OCI-M2 (cell line): ENCODE data around the gene SEPSECS.
"Not testable (repeated sequence)": the region's sequence is repeated elsewhere in the genome, so short reads cannot be mapped to it uniquely, and the experiment has no call there.

Experiments
- DNase-seq: peaks from one replicate; lab custom pipeline; 2025; ENCODE audit not compliant: unreplicated experiment; lab: John Stamatoyannopoulos, UW

Gene SEPSECS

DNA sequence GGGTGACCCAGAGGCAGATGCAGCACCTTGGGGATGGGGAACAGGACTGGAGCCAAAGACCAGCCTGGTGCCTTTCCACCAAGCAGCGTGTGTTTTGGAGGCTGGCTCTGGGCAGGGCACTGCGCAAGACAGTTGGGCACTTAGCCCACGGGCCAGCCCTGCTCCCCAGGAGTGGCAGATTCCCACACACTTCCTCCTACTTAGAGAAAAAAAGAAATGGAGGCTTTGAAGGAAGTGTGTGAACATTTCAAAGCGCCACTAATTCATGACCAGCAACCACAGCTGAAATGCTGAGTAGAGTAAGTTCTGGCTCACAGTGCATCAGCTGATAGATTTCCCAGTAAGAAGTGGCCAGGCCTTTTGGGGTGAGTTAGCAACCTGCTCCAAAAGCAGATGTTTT, 74.6 kb downstream of the SEPSECS start:
- DNase-seq: no peak

DNA sequence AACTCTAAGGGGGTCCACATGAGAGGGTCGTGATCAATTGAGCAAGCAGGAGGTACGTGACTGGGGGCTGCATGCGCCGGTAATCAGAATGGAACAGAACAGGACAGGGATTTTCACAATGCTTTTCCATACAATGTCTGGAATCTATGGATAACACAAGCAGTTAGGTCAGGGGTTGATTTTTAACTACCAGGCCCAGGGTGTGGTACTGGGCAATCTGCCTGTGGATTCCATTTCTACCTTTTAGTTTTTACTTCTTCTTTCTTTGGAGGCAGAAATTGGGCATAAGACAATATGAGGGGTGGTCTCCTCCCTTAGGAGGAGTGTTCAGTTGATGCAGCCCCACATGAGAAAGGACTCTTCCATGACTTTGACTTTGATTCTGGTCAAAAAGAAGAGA, 76.8 kb downstream of the SEPSECS start:
- DNase-seq: not testable (repeated sequence)

DNA sequence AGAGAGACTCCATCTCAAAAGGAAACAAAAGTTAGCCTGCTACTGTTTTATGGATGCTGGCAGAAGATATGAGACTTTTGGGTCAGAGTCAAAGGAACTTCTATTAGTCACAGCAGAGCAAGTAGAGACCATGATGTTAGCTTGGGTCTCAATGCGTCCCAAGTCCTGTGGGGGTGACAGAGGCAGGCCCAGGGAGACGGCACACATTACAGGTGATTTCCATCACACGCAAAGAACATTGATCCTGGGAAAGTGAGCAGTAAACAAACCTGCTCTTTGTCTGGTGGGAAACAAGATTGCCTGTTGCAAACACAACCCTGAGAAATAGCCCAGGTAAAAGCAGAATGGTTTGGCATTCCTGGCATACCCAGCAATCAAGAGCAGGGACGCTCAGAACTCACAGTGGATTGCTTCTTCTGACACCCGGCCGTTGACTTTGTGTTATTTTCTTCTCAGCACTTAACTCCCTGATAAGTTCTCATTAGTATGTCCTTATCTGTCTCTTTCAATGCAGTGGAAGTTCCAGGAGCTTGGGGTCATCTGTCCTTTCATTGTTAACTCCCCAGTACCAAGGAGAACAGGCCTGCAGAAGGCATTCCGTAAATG, 78.3 kb downstream of the SEPSECS start:
- DNase-seq: no peak

DNA sequence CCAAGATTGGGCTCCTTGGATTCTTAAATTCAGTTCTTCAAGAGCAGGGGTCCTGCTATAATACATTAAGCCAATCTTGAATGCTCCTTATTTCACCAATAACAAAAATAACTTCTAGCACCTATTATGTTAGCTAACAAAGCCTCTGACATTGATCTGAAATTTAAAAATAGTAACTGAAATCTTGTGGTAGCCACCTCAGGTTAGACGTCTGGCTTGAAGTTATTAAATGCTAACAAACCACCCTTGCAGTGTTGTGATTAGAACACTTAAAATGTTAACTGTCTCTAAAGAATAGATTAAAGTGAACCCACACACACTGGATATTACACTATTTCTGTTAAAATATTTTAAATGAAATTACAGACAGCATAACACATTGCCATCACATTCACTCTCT, 79.7 kb downstream of the SEPSECS start:
- DNase-seq: no peak

DNA sequence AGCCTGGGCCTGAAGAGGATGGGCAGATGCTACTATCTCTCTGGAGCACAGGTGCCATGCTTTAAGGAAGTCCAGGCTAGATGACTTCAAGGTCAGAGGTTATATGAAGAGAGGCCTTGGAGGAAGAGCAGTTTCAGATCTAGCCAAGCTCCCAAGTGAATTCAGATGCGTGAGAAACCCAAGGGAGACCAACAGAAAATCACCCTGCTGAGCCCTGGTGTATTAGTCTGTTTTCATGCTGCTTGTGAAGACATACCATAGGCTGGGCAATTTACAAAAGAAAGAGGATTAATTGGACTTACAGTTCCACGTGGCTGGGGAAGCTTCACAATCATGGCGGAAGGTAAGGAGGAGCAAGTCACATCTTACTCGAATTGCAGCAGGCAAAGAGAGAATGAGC, 81.7 kb downstream of the SEPSECS start:
- no peak for DNase-seq

DNA sequence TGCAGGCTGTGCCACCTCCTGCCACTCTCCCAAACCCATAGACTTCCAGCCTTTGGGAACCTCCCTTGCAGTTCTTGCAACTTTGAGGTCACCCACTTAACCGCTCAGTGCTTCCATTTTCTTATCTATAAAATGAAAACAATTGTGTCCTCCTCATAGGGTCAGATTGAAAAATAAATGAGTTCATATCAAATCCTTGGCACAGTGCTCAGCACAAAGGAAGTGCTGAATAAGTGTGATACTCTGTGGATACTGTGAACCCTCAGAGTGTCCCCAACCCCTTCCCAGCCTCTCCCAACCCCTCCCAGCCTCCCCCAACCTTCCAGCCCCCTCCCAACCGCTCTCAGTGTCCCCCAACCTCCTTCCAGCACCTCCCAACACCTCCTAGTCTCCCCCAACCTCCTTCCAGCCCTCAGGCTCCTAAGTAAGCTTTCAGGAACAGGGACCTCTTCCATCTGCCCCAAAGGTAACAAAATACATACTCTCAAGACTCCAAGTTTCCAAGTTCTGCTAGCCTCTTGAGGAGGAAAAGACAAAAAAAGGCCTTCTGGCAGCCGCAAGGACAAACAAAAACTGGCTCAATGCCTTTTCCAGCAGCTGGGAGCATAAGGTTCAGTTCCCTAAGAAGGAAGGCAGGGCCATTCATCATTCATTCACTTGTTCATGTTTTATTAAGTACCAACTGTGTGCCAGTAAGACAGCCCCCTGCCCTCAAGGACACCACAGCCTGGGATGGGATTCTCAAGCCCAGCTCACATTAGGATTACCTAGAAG, 83.4 kb downstream of the SEPSECS start:
- DNase-seq: no peak

DNA sequence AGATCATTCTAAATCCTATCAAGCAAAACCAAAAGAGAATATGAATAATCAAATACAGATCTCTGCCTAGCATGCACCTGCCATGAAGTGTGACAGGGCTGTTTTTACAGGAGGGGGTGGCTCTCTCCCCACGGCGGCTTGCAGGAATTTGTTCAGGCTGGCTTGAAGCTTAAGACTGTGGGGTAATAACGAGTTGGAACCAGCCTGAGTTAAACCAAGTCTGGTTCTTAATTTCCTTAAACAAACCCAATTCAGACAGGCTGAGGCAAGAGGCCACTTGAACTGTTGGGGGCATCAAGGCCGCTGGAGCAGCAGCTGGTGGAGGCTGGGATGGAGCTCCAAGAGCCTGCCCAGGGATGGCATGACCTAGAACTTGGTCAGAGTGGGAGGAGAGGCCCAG, 84.4 kb downstream of the SEPSECS start:
- DNase-seq: no peak

DNA sequence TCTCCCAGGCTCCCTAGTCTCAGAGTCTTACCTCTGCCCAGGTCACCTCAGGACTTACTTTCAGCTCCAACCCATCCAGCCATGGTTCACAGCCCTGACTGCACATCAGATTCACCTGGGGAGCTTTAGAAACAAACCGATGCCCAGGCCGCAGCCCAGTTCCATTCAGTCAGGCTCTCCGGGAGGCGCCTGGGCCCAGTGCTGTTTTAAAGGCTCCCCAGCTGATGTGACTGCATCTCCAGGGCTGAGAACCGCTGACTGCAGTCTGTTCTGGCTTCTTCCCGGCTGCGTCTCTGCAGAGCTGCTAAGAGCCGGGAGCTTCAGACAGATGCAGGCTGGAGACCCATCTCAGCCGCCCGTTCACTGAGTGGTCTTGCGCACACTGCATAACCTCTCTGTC, 85.1 kb downstream of the SEPSECS start:
- DNase-seq: no peak

DNA sequence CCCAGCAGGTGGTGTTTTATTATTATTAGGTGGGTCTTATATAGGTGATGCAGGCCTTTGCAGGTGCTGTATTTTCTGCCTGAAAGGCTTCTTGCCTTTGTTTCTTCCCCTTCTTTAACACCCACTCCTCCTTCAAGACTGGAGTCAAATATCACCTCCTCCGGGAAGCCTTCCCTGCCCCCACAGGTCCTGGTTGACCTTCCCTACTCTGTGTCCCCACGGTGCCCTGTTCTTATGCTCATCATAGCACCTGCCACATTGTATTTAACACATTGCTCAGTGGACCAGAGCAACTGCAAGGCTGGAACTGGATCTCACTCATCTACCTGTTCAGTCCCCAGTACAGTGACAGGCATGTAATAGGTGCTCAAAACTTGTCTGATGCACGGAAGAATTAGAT, 89.7 kb downstream of the SEPSECS start:
- DNase-seq: no peak
